H9 (cell line): ENCODE data around the gene PRSS22. TPM values are rescaled to one million over a fixed set of nuclear protein-coding genes. Genes with fewer than 3 reads are reported as not detected.

Experiments used
- DNase-seq: peaks from one replicate; pipeline ENCODE4 v3.0.0-alpha.2; 2017
- H2AFZ ChIP-seq: one replicate; pipeline ENCODE4 v1.6.1; 2013; ENCODE audit warnings: mild to moderate bottlenecking, low read length, control low read depth, moderate library complexity
- H2AK5ac ChIP-seq: 2 replicates; pipeline ENCODE4 v1.6.1; 2013; ENCODE audit warnings: low read length, control low read depth, mixed read lengths; ENCODE audit not compliant: insufficient read length
- H2BK120ac ChIP-seq: one replicate; pipeline ENCODE4 v1.6.1; 2013; ENCODE audit warnings: low read depth, mild to moderate bottlenecking, low read length, control low read depth, inconsistent platforms; ENCODE audit not compliant: poor library complexity, severe bottlenecking
- H2BK12ac ChIP-seq: 2 replicates; pipeline ENCODE4 v1.6.1; 2013; ENCODE audit warnings: low read length, control low read depth, mixed read lengths, low read depth; ENCODE audit not compliant: insufficient read length
- H2BK15ac ChIP-seq: 2 replicates; pipeline ENCODE4 v1.6.1; 2013; ENCODE audit warnings: low read depth, low read length, control low read depth
- H2BK20ac ChIP-seq: one replicate; pipeline ENCODE4 v1.6.1; 2013; ENCODE audit warnings: low read depth, mild to moderate bottlenecking, low read length, control low read depth, inconsistent platforms; ENCODE audit not compliant: poor library complexity, severe bottlenecking
- H2BK5ac ChIP-seq: 2 replicates; pipeline ENCODE4 v1.6.1; 2013; ENCODE audit warnings: low read length, control low read depth, mixed read lengths; ENCODE audit not compliant: insufficient read length
- H3K14ac ChIP-seq: 2 replicates; pipeline ENCODE4 v1.6.1; 2013; ENCODE audit warnings: low read length, control low read depth; ENCODE audit not compliant: insufficient read depth
- H3K18ac ChIP-seq: 2 replicates; pipeline ENCODE4 v1.6.1; 2013; ENCODE audit warnings: low read depth, mild to moderate bottlenecking, mixed read lengths, low read length, control low read depth; ENCODE audit not compliant: insufficient read length
- H3K23ac ChIP-seq: 2 replicates; pipeline ENCODE4 v1.6.1; 2013; ENCODE audit warnings: low read length, control low read depth, mixed read lengths, low read depth; ENCODE audit not compliant: insufficient read length
- H3K23me2 ChIP-seq: 2 replicates; pipeline ENCODE4 v1.6.1; 2013; ENCODE audit warnings: low read depth, mild to moderate bottlenecking, mixed read lengths, low read length, control low read depth; ENCODE audit not compliant: insufficient read length, poor library complexity, severe bottlenecking
- H3K27ac ChIP-seq: 2 replicates; pipeline ENCODE4 v1.5.1; 2013; ENCODE audit warnings: low read length, control low read depth, mixed read lengths, low read depth; ENCODE audit not compliant: insufficient read length
- H3K27me3 ChIP-seq: 2 replicates; pipeline ENCODE4 v1.6.1; 2013; ENCODE audit warnings: low read length, control low read depth, inconsistent platforms; ENCODE audit not compliant: insufficient read depth
- H3K4ac ChIP-seq: 2 replicates; pipeline ENCODE4 v1.6.1; 2013; ENCODE audit warnings: low read depth, mild to moderate bottlenecking, control low read depth, inconsistent platforms, low read length, moderate library complexity
- H3K4me1 ChIP-seq: 2 replicates; pipeline ENCODE4 v1.6.1; 2013; ENCODE audit warnings: low read length, control low read depth, inconsistent platforms; ENCODE audit not compliant: insufficient read depth
- H3K4me2 ChIP-seq: 2 replicates; pipeline ENCODE4 v1.6.1; 2013; ENCODE audit warnings: low read length, control low read depth, mixed read lengths; ENCODE audit not compliant: insufficient read length, insufficient read depth
- H3K56ac ChIP-seq: 2 replicates; pipeline ENCODE4 v1.6.1; 2013; ENCODE audit warnings: low read depth, mild to moderate bottlenecking, mixed read lengths, low read length, control low read depth; ENCODE audit not compliant: insufficient read length
- H3K79me1 ChIP-seq: 2 replicates; pipeline ENCODE4 v1.6.1; 2013; ENCODE audit warnings: low read depth, mild to moderate bottlenecking, moderate library complexity, low read length, control low read depth, inconsistent platforms; ENCODE audit not compliant: insufficient read depth, poor library complexity, severe bottlenecking
- H3K79me2 ChIP-seq: 2 replicates; pipeline ENCODE4 v1.6.1; 2013; ENCODE audit warnings: low read length, control low read depth, inconsistent platforms; ENCODE audit not compliant: insufficient read depth
- H3K9ac ChIP-seq: 2 replicates; pipeline ENCODE4 v1.6.1; 2013; ENCODE audit warnings: low read length, control low read depth, mixed read lengths; ENCODE audit not compliant: insufficient read length; ENCODE audit errors: extremely low read depth
- H3K9me3 ChIP-seq: one replicate; pipeline ENCODE4 v1.6.1; 2013; ENCODE audit warnings: low read depth, low read length, inconsistent platforms; ENCODE audit not compliant: control insufficient read depth
- H3T11ph ChIP-seq: one replicate; pipeline ENCODE4 v1.6.1; 2013; ENCODE audit warnings: mild to moderate bottlenecking, low read length, control low read depth, inconsistent platforms
- H4K20me1 ChIP-seq: one replicate; pipeline ENCODE4 v1.6.1; 2013; ENCODE audit not compliant: control insufficient read depth, insufficient read length, insufficient read depth
- H4K5ac ChIP-seq: 2 replicates; pipeline ENCODE4 v1.6.1; 2013; ENCODE audit warnings: low read depth, mild to moderate bottlenecking, mixed read lengths, low read length, control low read depth; ENCODE audit not compliant: insufficient read length
- H4K8ac ChIP-seq: replicated peaks from 2 replicates; pipeline ENCODE4 v1.6.1; 2013; ENCODE audit warnings: low read length, control low read depth, mixed read lengths, low read depth; ENCODE audit not compliant: insufficient read length
- H4K91ac ChIP-seq: 2 replicates; pipeline ENCODE4 v1.6.1; 2013; ENCODE audit warnings: low read depth, mild to moderate bottlenecking, moderate library complexity, mixed read lengths, low read length, control low read depth; ENCODE audit not compliant: insufficient read length
- H3K27ac Mint-ChIP-seq, 3 experiments: 2 replicates in 2 of 3; 3 replicates in 1 of 3; pipeline ENCODE4 v1.8.0; 2020 to 2021; ENCODE audit warnings: mixed read lengths in 3 of 3, mild to moderate bottlenecking in 1 of 3, moderate library complexity in 1 of 3
- H3K27me3 Mint-ChIP-seq: 2 replicates; pipeline ENCODE4 v1.8.0; 2021; ENCODE audit warnings: low read depth, mild to moderate bottlenecking, moderate library complexity, mixed read lengths
- H3K36me3 Mint-ChIP-seq, 3 experiments: 2 replicates in 2 of 3; 3 replicates in 1 of 3; pipeline ENCODE4 v1.8.0; 2020 to 2021; ENCODE audit warnings: low read depth in 3 of 3, mixed read lengths in 3 of 3; ENCODE audit not compliant: insufficient read depth in 1 of 3
- H3K4me1 Mint-ChIP-seq, 2 experiments: 2 replicates each; pipeline ENCODE4 v1.8.0; 2020; ENCODE audit warnings: mixed read lengths in 2 of 2
- H3K4me3 Mint-ChIP-seq, 2 experiments: 2 replicates in 1 of 2; 3 replicates in 1 of 2; pipeline ENCODE4 v1.8.0; 2020 to 2021; ENCODE audit warnings: mild to moderate bottlenecking in 2 of 2, mixed read lengths in 2 of 2, moderate library complexity in 1 of 2
- H3K9me3 Mint-ChIP-seq, 2 experiments: 2 replicates in 1 of 2; 3 replicates in 1 of 2; pipeline ENCODE4 v1.8.0; 2020; ENCODE audit warnings: mild to moderate bottlenecking in 2 of 2, mixed read lengths in 2 of 2, moderate library complexity in 1 of 2
- CTCF ChIP-seq: fragments of 200-600 bp; sonication (generic); conservative IDR thresholded peaks from 3 replicates; pipeline ENCODE4 v1.8.0; 2021; ENCODE audit warnings: antibody characterized with exemption, mild to moderate bottlenecking
- WGBS: extraction: QIAGEN DNeasy Blood & Tissue Kit; methylation state at CpG from one replicate; pipeline ENCODE4 v1.1.7; 2013; ENCODE audit warnings: missing lambda C conversion rate, low lambda C conversion rate, mixed read lengths; ENCODE audit not compliant: insufficient read length; ENCODE audit errors: extremely low coverage; 5-methylcytosine and 5-hydroxymethylcytosine counted together
- total RNA-seq: library from RNA; stranded (reverse); gene quantifications from 2 replicates; pipeline ENCODE4 v1.2.1, GENCODE V29; 2021

Gene PRSS22
- total RNA-seq, 1 experiment from 2014 or later = 1.9 TPM

GRCh38 chr16:2848933-2849725, 8.8 kb downstream of the PRSS22 start:
- Histone ChIP-seq H3T11ph (no peak overlapping the region), H3K79me1 (no peaks in the 10 kb centered on the region), H3K4ac (no peak overlapping the region), H3K79me2 (no peaks in the 10 kb centered on the region), H3K27ac (no peak overlapping the region), H2AFZ (no peak overlapping the region), H3K14ac (no peak overlapping the region), H4K91ac (no peak overlapping the region), H3K27me3 (no peaks in the 10 kb centered on the region), H3K23me2 (no peaks in the 10 kb centered on the region), H3K56ac (no peak overlapping the region), H2BK5ac (no peak overlapping the region), H3K23ac (no peak overlapping the region), H2BK12ac (no peak overlapping the region), H3K4me1 (peaks cover 3% of the 10 kb centered on the region; the same call in 1 of the 2 replicates), H2BK15ac (no peak overlapping the region), H3K9me3 (no peaks in the 10 kb centered on the region), H4K8ac (no peak overlapping the region), H4K5ac (no peak overlapping the region), H3K9ac (no peak overlapping the region), H2AK5ac (no peak overlapping the region), H3K4me2 (no peak overlapping the region), H2BK20ac (no peak overlapping the region), H3K18ac (no peak overlapping the region), H2BK120ac (no peak overlapping the region), H4K20me1 (no peaks in the 10 kb centered on the region)
- H3K4me1 Mint-ChIP-seq = peaks cover 0 to 10% of the 10 kb centered on the region in 2 experiments; a peak in 2 of 4 replicates
- peaks cover 0 to 3% (median 3%) of the 10 kb centered on the region in 3 experiments; a peak in 2 of 7 replicates for H3K36me3 Mint-ChIP-seq
- WGBS = no CpG with 5 or more reads among the region's 16 CpGs
- peaks cover 4 to 8% of the 10 kb centered on the region in 2 experiments; a peak in 4 of 5 replicates for H3K9me3 Mint-ChIP-seq
- TF ChIP-seq CTCF = no peak
- DNase-seq = no peak
- H3K27ac Mint-ChIP-seq = no peak overlapping the region; a peak in 1 of 7 replicates
- H3K27me3 Mint-ChIP-seq = peaks cover 15% of the 10 kb centered on the region
- H3K4me3 Mint-ChIP-seq = no peak overlapping the region
